ENCODE data around the gene NACA2.
"Not testable (repeated sequence)": the region's sequence is repeated elsewhere in the genome, so short reads cannot be mapped to it uniquely, and the experiment has no call there.

NACA2 gene

GRCh38 chr17:61599608-61600007 is 8.6 kb upstream of the NACA2 start:
- DNase-seq (ENCODE audit: low read depth in 2 of 2) = no peak

DNA sequence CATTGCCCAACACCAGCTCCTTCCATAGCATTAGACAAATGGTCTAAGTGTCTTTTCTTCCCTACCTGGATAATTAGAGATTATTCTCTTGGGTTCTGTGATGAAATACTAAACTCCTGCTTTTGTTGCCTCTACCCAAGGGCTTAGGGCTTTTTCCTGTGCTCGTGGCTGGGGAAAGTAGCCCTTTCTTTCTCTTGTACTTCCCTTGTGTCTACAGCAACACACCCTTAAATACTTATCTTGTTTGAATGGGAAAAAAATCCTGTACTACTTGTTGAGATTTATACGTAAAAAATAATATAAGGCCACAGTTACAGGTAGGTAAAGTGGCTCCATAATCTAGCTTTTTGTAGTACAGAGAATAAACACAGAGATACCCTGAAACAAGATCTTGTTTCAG is 7.0 kb upstream of the NACA2 start:
- no peak for DNase-seq (ENCODE audit: low read depth in 2 of 2)

DNA sequence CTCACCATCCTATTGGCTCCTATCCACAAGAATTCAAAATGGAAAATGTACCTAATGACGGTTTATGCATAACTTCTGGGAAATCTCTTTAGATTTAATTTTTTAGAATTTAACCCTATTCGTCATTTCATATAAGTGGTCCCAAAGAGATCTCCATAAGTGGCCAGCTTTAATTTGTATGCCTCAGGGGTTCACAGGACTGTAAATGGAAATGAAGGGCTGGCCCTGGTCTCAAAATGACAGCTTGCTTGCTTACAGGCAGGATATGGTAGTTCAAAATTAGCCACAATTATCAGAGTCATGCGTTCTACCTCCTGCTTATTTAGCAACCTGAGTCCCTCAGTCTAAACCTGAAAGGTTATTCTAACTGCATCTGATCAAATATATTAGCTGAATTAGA is 6.6 kb upstream of the NACA2 start:
- no peak for DNase-seq (ENCODE audit: low read depth in 2 of 2)

- no peak for DNase-seq (ENCODE audit: low read depth in 2 of 2)
Observed at GRCh38 chr17:61595418-61596186, 4.6 kb upstream of the NACA2 start.

- no peak for DNase-seq (ENCODE audit: low read depth in 2 of 2)
Observed at GRCh38 chr17:61594294-61594825, 3.3 kb upstream of the NACA2 start.

GRCh38 chr17:61593426-61593825 is 2.4 kb upstream of the NACA2 start:
- DNase-seq (ENCODE audit: low read depth in 2 of 2) = no peak

GRCh38 chr17:61591930-61592329 is 911 bp upstream of the NACA2 start:
- no peak for DNase-seq (ENCODE audit: low read depth in 2 of 2)

DNA sequence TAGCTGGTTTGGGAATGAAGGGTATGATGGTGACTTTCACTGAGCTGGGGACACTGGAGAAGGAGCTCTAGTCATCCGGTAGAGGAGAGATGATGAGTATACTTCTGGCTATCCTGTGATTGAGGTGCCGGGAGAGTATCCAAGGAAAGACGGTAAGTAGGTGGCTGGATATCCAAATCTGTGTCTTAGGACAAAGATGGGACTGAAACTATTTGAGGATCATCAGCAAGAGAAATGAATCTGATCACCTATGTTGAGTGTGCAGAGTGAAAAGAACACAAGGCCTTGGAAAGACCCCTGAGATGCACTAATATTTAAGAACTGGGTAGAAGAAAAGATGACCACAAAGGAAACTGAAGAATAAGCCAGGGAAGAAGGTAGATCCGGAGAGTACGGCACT is 1.0 kb downstream of the NACA2 start:
- no peak for DNase-seq (ENCODE audit: low read depth in 2 of 2)

- DNase-seq (ENCODE audit: low read depth in 2 of 2) = no peak
Observed at GRCh38 chr17:61587807-61588660, 3.0 kb downstream of the NACA2 start.

DNA sequence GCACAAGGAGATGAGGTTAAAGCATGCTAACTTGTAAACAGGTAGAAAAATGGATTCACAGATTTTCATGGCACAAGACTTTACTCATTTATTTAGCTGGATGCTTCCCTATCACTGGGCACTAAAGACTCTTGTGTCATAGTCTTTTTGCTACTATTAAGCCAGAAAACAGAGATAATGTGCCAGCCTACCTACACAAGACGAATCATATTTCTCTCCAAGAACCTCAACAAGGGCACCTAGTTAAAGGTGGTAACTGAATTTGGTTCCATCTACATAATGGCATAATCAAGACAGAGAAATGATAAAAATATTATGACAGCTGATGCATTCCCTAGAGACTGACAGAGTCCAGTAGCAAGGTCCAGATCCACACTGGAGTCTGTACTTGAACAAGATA is 3.8 kb downstream of the NACA2 start:
- no peak for DNase-seq (ENCODE audit: low read depth in 2 of 2)

DNA sequence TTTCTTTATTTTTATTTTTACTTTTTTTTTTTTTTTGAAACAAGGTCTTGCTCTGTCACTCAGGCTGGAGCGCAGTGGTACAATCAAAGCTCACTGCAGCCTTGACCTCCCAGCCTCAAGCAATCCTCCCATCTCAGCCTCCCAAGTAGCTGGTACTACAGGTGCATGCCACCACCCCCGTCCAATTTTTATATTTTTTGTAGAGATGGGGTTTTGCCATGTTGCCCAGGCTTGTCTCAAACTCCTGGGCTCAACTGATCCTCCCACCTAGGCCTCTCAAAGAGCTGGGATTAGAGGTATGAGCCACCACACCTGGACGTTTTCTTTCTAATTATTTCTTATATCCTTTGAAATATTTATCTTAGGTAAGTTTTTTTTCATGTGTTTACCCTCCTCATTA is 4.4 kb downstream of the NACA2 start:
- not testable (repeated sequence) for DNase-seq (ENCODE audit: low read depth in 2 of 2)

- no peak for DNase-seq (ENCODE audit: low read depth in 2 of 2)
Observed at GRCh38 chr17:61586031-61586566, 4.9 kb downstream of the NACA2 start.

- no peak for DNase-seq (ENCODE audit: low read depth in 2 of 2)
Observed at GRCh38 chr17:61584866-61585265, 6.2 kb downstream of the NACA2 start.

- DNase-seq (ENCODE audit: low read depth in 2 of 2) = no peak
Observed at GRCh38 chr17:61584266-61584665, 6.8 kb downstream of the NACA2 start.

- no peak for DNase-seq (ENCODE audit: low read depth in 2 of 2)
Observed at GRCh38 chr17:61583660-61584264, 7.3 kb downstream of the NACA2 start.

DNA sequence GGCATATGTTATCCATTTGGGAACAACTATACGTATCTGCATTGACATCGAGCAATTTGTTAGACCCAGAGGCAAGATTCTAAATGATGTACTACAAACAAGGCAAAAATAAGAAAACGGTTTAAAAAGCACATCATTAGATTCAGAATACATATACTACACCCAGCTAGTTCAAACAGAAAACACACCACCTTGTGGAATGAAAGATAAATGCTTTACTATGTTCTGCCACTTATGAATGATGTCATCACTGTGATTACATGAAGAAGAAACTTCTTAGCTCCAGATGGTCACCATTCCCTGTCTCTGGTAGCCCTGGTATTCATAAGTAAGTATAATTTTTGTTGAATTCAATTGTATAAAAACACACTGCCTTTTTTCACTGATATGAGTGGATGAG is 7.8 kb downstream of the NACA2 start:
- DNase-seq (ENCODE audit: low read depth in 2 of 2) = no peak

- no peak for DNase-seq (ENCODE audit: low read depth in 2 of 2)
Observed at GRCh38 chr17:61582593-61582992, 8.4 kb downstream of the NACA2 start.

GRCh38 chr17:61581611-61582349 is 9.2 kb downstream of the NACA2 start:
- DNase-seq (ENCODE audit: low read depth in 2 of 2) = no peak

DNA sequence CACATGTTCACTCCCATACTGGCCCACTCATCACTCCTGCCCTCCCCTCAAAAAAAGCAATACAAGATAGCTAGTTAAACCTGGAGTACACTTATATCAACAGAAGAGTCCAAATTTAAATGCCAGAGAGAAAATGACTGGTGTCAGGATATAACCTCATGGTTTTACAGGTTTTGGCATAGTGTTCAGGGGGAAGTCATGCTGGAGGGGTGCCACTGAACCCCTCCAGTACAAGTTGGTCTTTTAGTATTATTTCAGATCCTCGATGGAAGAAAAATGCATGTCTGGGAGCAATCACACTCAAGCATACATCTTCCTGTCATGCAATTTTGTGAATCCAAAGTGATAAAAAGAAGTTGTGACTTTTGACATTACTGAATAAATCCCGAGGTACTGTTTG is 10.5 kb downstream of the NACA2 start:
- no peak for DNase-seq (ENCODE audit: low read depth in 2 of 2)

DNA sequence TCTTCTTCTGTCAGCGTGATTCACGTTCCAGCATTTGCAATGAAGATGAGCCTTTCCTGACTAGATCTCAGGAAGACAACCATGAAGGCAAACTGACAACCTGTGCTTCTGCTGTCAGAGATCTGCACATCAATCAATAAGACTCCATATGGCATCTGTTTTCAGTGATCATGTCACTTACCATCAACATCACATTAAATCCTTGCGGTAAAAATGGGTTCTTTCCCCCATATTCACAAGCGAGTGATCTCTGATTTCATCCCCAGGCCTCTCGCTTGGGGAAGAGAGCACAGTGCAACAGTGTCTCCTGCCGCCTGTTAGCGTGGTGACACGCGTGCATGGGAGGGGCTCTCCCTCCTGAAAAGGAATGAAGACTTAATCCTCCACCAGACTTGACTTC is 11.1 kb downstream of the NACA2 start:
- no peak for DNase-seq (ENCODE audit: low read depth in 2 of 2)

DNA sequence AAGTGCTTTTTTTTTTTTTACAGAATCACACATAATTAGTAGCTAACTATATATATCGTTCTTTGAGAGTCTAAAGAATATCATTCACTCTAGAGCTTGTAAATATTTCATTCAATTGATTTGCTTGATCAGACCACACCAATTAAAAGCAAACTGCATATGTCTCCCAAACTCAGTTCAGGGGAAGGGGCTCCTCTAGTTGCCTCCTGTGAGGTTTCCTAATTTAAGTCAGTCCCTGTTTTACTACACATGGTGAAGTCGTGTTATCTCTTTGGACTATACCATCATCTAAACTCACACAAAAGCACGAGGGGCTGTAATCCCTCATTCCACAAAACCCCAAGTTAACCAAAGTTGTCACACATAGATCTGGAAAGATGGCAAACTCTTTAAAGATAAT is 11.7 kb downstream of the NACA2 start:
- no peak for DNase-seq (ENCODE audit: low read depth in 2 of 2)

DNA sequence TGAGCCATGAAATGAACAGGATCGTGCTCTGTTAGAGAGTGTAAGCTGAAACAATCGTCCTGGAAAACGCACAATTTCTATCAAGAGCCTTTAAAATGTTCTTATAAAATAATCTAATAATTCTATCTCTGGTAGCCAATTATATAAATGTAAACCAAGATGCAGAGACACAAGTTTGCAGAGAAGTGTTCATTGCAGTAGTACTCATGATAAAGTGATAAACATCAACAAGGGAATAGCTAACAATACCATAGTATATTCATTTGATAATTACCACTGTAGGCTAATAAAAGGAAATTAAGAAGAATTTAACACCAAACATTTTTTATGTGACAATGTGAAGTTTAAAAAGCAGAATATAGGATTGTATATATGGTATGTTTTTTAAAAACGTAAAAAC is 12.4 kb downstream of the NACA2 start:
- DNase-seq (ENCODE audit: low read depth in 2 of 2) = no peak

Measured in stimulated activated CD4-positive, alpha-beta T cell treated with anti-CD3 and anti-CD28 coated beads, Interleukin-4, amount 100 ng/mL, for 48 hours (primary cell).